Kidney (tissue), 14 donors: ENCODE measurements around the gene TAX1BP1. TPM values are rescaled to one million over a fixed set of nuclear protein-coding genes. Genes with fewer than 3 reads are reported as not detected.

Experiments
- DNase-seq, 5 donors: peaks; one replicate each; pipeline ENCODE4 v3.0.0-alpha.2; 2013 to 2020
- FAIRE-seq: peaks from 2 replicates; lab custom pipeline; 2012; peaks lifted over from hg19 to GRCh38; lab: Jason Lieb, UNC
- H3K27ac ChIP-seq, 2 donors: one replicate each; pipeline ENCODE4 v1.7.0; 2013; ENCODE audit warnings: low read depth in 2 of 2, low read length in 2 of 2, inconsistent platforms in 1 of 2
- H3K27me3 ChIP-seq: one replicate; pipeline ENCODE4 v1.7.1; 2013; ENCODE audit warnings: low read length, inconsistent platforms; ENCODE audit not compliant: control insufficient read depth, insufficient read depth
- H3K36me3 ChIP-seq, 3 donors: one replicate each; pipeline versions ENCODE4 v1.7.0 to v1.7.1; 2013; ENCODE audit warnings: low read length in 3 of 3, control low read depth in 1 of 3, inconsistent platforms in 1 of 3; ENCODE audit not compliant: insufficient read depth in 3 of 3, control insufficient read depth in 2 of 3
- H3K4me1 ChIP-seq, 3 donors: one replicate each; pipeline versions ENCODE4 v1.7.0 to v1.7.1; 2013; ENCODE audit warnings: low read length in 3 of 3, inconsistent platforms in 1 of 3, low read depth in 1 of 3; ENCODE audit not compliant: control insufficient read depth in 2 of 3, insufficient read depth in 2 of 3
- H3K4me3 ChIP-seq, 3 donors: one replicate each; pipeline versions ENCODE4 v1.7.0 to v1.8.1; 2013; ENCODE audit warnings: low read length in 3 of 3, control low read depth in 1 of 3, inconsistent platforms in 1 of 3
- H3K9ac ChIP-seq, 3 donors: one replicate each; pipeline versions ENCODE4 v1.7.0 to v1.7.1; 2013; ENCODE audit warnings: low read length in 3 of 3, control low read depth in 1 of 3, inconsistent platforms in 1 of 3
- H3K9me3 ChIP-seq, 3 donors: one replicate each; pipeline versions ENCODE4 v1.7.0 to v1.7.1; 2013; ENCODE audit warnings: low read length in 3 of 3, control low read depth in 1 of 3, inconsistent platforms in 1 of 3; ENCODE audit not compliant: control insufficient read depth in 2 of 3, insufficient read depth in 1 of 3
- CTCF ChIP-seq: IDR thresholded peaks from 3 replicates; pipeline ENCODE4 v1.5.1; 2012; ENCODE audit warnings: mild to moderate bottlenecking, moderate library complexity, borderline replicate concordance; ENCODE audit not compliant: insufficient read depth; ENCODE audit errors: extremely low read depth
- intact Hi-C: fragments of 100-400 bp; cut with DNase I; formaldehyde crosslinking; loops from one replicate; pipeline ENCODE4 v1.11.1; 2022
- polyA plus RNA-seq: library from polyadenylated mRNA; stranded (reverse); fragments of 350-450 nt; fragmentation: Illumina TruSeq; extraction: RNeasy Lipid Tissue Mini Kit (QIAGEN cat#74804); gene quantifications from one replicate; pipeline ENCODE4 v1.2.3, GENCODE V29; 2014; ENCODE audit warnings: low read depth, low replicate concordance; ENCODE audit not compliant: insufficient read depth
- total RNA-seq: library from RNA; stranded (reverse); fragmentation: NEBNext Ultra II Directional; extraction: Animal tissue kit (Norgen Biotek cat#: 25700); gene quantifications from one replicate; pipeline ENCODE4 v1.2.1, GENCODE V29; 2021
- donor health status: control.
- donor health status: control.
- donor health status: control.
- donor health status: control.
- donor health status: control.
- donor health status: DM: yes; HTN: yes; CAD: no.
- donor health status: Normal renal cell carcinoma (clear cell type).

The TAX1BP1 gene
- total and polyA plus RNA-seq, 2 donors from 2014 or later: 88.4 to 113 TPM

- no peak for TF ChIP-seq CTCF
- Histone ChIP-seq H3K4me3 (no peak overlapping the region), H3K36me3 (no peaks in the 10 kb centered on the region), H3K9me3 (no peaks in the 10 kb centered on the region), H3K9ac (no peak overlapping the region), H3K27ac (no peak overlapping the region), H3K4me1 (peaks cover 0 to 28% (median 23%) of the 10 kb centered on the region in 3 donors), H3K27me3 (no peaks in the 10 kb centered on the region)
- DNase-seq: no peak
- intact Hi-C loops: no loop called here
- no peak for FAIRE-seq
Observed at GRCh38 chr7:27870595-27870994, 130.6 kb downstream of the TAX1BP1 start.

GRCh38 chr7:27871086-27871485 is 131.1 kb downstream of the TAX1BP1 start:
- Histone ChIP-seq H3K9ac (no peak overlapping the region), H3K27ac (no peak overlapping the region), H3K9me3 (no peaks in the 10 kb centered on the region), H3K4me1 (peaks cover 0 to 33% (median 27%) of the 10 kb centered on the region in 3 donors), H3K27me3 (no peaks in the 10 kb centered on the region), H3K4me3 (no peak overlapping the region), H3K36me3 (no peaks in the 10 kb centered on the region)
- no peak for TF ChIP-seq CTCF
- DNase-seq (no peak), FAIRE-seq (no peak)
- intact Hi-C loops: no loop called here

- H3K4me1 ChIP-seq: peaks cover 0 to 36% (median 27%) of the 10 kb centered on the region in 3 donors
- DNase-seq: no peak
Observed at GRCh38 chr7:27871866-27872265, 131.9 kb downstream of the TAX1BP1 start.

More at GRCh38 chr7:27871866-27872265, 131.9 kb downstream of the TAX1BP1 start:
- Histone ChIP-seq H3K9ac (no peak overlapping the region), H3K36me3 (no peaks in the 10 kb centered on the region), H3K27me3 (no peaks in the 10 kb centered on the region), H3K27ac (no peak overlapping the region), H3K4me3 (no peak overlapping the region), H3K9me3 (no peaks in the 10 kb centered on the region)
- FAIRE-seq: no peak
- no peak for TF ChIP-seq CTCF
- intact Hi-C loops: no loop called here
